NCI-H2227 (cell line): Measurements from ENCODE around the gene ATP9B.
"Not testable (repeated sequence)": the region's sequence is repeated elsewhere in the genome, so short reads cannot be mapped to it uniquely, and the experiment has no call there.

Source experiments
- DNase-seq: peaks from one replicate; lab custom pipeline; 2025; ENCODE audit not compliant: unreplicated experiment; lab: John Stamatoyannopoulos, UW

The ATP9B gene

GRCh38 chr18:79278896-79279295 lies 209.7 kb downstream of the ATP9B start:
- no peak for DNase-seq

- no peak for DNase-seq
Measured at GRCh38 chr18:79283131-79283810, 214.1 kb downstream of the ATP9B start.

DNA sequence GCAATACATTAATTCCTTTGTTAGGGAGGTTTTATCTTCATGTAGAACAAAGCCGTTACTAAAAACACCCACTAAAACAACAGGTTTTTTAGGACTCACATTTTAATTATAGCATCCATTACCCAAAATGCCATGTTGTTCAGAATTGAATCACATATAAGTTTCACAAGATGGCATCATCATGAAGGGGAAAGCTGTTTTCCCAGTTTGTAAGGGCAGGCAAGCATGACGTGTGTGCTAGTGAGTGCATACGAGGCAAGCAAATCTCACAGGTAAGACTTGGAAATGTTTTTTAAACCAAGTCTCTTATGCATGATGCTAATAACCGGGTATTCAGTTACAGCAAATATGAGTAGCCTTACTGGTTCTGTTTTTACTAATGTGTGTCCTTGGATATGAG lies 214.7 kb downstream of the ATP9B start:
- no peak for DNase-seq

DNA sequence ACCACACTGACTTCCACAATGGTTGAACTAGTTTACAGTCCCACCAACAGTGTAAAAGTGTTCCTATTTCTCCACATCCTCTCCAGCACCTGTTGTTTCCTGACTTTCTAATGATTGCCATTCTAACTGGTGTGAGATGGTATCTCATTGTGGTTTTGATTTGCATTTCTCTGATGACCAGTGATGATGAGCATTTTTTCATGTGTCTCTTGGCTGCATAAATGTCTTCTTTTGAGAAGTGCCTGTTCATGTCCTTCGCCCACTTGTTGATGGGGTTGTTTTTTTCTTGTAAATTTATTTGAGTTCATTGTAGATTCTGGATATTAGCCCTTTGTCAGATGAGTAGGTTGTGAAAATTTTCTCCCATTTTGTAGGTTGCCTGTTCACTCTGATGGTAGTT lies 216.0 kb downstream of the ATP9B start:
- not testable (repeated sequence) for DNase-seq

DNA sequence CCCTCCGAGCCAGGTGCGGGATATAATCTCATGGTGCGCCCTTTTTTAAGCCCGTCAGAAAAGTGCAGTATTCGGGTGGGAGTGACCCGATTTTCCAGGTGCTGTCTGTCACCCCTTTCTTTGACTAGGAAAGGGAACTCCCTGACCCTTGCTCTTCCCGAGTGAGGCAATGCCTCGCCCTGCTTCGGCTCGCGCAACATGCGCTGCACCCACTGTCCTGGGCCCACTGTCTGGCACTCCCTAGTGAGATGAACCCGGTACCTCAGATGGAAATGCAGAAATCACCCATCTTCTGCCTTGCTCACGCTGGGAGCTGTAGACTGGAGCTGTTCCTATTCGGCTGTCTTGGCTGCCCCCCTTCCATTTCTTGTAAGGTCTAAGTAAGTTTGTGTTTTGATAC lies 221.2 kb downstream of the ATP9B start:
- DNase-seq: not testable (repeated sequence)

DNA sequence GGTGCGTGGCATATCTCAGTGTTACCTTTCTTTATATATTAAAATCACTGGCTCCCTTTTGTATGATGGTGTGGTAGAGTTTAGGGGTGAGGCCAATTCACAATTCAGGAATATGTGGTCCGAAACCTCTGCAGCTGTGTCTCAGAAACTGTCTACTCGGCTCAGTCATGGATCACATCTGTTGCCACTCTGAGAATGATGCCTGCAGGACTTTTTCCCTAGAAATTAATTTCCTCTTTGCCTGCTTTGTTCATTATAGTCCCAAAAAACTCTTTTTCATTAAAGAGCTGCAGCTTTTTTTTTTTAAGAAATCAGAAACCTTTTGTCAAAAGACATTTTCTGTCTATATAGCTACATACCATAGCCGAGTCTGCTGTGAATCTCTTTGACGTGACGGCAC lies 221.7 kb downstream of the ATP9B start:
- no peak for DNase-seq

DNA sequence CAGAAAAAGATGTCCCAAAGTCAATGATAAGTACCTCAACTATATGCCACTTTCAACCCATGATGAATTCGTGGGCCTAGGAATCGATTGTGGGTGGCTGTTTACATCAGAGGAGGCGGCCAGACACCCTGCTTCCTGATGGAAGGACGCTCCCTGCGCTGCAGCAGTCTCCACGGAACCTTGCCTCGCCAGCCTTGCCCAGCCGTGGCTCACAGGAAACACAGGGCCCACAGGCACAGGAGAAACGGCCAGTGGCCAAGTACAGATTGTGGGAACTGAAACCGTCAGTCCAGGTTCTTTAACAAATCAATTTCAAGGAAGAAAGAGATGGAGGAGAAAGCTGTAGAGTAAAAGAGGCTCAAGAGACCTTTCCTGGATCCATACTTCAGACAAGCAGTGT lies 225.0 kb downstream of the ATP9B start:
- DNase-seq: no peak

DNA sequence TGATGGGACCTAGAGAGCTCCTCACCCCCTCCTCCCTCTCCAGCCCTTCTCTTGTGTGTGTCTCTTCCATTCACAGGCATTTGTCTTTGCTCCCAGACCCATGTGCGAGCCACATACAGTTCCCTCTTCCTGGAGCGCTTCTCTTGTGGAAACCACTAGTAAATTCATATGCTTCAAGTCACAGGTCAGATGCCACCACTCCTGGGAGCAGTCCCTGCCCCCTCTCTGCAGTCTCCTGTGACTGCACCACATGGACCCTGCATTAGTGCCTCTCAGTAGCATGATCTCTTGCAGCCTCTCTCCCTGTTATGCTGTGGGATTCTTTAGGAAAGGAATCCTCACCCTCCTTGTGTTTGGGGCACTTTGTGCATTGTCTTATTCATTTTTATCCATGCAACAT lies 230.1 kb downstream of the ATP9B start:
- DNase-seq: no peak

DNA sequence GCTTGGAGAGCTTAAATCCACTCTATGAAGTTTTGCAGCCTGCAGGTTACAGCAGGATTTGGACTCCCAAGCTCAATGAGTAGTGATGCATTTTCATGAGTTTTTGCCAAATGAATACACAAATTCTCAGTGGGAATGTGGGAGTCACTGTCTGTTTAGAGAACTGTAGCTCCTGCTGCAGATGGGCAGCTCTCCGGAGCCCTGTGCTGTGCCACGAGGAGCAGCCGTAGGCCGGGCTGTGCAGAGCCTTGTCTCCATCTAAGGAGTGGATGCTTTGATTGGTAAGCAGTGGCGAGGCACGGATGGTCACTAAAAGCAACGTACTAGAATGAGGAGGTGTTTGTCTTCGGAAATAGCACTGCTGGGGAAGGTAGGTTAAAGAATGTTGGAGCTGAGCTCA lies 230.5 kb downstream of the ATP9B start:
- DNase-seq: no peak

DNA sequence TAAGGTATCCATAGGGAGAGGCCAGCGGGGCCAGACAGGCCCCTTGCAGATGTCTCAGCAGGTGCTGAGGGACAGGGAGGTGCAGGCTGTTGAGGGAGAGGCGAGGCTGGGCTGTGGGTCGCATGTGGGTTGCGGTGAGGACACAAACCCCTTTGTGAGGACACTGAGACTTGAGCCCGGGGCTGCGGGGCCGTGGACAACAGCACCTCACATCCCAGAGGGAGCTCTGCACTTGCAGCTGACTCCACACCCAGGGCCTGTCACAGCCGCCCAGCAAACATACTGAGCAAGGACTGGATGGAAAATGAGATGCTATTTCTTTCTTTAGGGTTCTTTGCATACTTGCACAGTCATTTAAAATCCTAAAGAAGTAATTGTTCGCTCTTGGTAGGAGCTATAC lies 231.2 kb downstream of the ATP9B start:
- no peak for DNase-seq

GRCh38 chr18:79302120-79302519 lies 232.9 kb downstream of the ATP9B start:
- no peak for DNase-seq

- peak; percentile 65 for DNase-seq
Measured at GRCh38 chr18:79305911-79306310, 236.7 kb downstream of the ATP9B start.

DNA sequence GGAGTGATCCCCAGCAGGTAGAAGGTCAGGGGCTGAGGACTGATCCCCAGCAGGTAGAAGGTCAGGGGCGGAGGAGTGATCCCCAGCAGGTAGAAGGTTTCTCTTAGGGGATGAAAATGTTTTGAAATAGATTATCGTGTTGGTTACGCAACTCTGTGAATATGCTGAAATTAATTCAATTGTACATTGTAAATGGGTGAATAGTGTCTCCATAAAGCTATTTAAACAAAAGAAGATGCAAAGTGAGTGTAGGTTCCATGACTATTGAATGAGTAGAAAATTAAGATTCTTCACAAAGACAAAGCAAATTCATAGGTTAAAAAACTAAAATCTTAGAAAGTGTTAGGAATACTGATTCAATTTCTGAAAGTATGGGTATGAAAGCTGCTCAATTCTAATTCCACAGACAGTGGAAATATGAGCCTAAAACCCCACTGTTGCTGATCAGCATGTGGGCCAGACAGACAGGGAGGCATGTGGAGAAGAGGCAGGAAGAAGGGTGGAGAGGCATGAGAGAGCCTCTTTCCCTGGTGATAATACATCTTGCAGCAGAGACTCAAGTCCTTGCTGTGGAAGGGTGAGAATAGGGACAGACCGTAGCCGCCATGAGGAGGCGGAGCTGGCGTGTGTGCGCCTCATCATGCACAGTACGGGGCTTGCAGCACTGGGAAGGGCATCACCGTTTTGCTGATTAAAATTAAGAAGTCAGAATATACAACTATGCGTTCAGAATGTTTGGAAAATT lies 240.6 kb downstream of the ATP9B start:
- DNase-seq: no peak

GRCh38 chr18:79314838-79315388 lies 245.7 kb downstream of the ATP9B start:
- DNase-seq: no peak

- DNase-seq: no peak
Measured at GRCh38 chr18:79315596-79315995, 246.4 kb downstream of the ATP9B start.

- no peak for DNase-seq
Measured at GRCh38 chr18:79317703-79318102, 248.5 kb downstream of the ATP9B start.

GRCh38 chr18:79318142-79318673 lies 249.0 kb downstream of the ATP9B start:
- DNase-seq: no peak

DNA sequence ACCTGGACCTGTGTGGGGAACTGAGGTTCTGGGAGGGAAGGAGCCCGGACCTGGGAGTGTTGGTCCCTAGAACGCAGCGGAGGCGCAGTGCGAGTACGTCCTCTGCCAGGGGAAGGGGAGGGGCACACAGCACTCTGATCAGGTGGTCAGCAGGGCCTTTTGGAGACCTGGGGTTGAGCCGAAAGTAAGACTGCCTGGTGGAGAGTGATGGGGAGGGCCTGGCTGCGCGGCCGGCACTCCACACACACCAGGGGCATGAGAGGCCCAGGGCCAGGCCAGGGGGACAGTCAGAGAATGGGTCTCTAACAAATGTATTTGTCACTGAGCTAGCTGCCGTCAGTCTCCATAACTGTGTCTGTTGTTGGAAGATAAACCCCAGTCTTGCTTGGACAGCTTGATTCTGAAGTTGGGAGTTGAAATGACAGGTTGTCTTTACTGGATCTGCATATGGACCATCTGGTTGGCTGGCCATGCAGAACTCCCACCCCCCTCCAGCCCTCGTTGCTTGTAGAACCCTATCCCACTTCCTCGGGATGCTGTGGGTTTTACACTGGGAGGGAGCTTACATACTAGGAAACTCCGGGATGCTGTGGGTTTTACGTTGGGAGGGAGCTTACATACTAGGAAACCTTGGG lies 251.1 kb downstream of the ATP9B start:
- no peak for DNase-seq

GRCh38 chr18:79321625-79322405 lies 252.6 kb downstream of the ATP9B start:
- peak; percentile 60 for DNase-seq

GRCh38 chr18:79322441-79322840 lies 253.2 kb downstream of the ATP9B start:
- no peak for DNase-seq

GRCh38 chr18:79323471-79323870 lies 254.3 kb downstream of the ATP9B start:
- DNase-seq: no peak
